ENCODE data around the gene KCTD10. TPM values are rescaled to one million over a fixed set of nuclear protein-coding genes. Genes with fewer than 3 reads are reported as not detected.

The KCTD10 gene
- total RNA-seq, 3 donors from 2014 or later (not counting 1 experiment from before 2014, with no cell fraction given), result 76.0 to 141 (median 79.0) TPM

DNA sequence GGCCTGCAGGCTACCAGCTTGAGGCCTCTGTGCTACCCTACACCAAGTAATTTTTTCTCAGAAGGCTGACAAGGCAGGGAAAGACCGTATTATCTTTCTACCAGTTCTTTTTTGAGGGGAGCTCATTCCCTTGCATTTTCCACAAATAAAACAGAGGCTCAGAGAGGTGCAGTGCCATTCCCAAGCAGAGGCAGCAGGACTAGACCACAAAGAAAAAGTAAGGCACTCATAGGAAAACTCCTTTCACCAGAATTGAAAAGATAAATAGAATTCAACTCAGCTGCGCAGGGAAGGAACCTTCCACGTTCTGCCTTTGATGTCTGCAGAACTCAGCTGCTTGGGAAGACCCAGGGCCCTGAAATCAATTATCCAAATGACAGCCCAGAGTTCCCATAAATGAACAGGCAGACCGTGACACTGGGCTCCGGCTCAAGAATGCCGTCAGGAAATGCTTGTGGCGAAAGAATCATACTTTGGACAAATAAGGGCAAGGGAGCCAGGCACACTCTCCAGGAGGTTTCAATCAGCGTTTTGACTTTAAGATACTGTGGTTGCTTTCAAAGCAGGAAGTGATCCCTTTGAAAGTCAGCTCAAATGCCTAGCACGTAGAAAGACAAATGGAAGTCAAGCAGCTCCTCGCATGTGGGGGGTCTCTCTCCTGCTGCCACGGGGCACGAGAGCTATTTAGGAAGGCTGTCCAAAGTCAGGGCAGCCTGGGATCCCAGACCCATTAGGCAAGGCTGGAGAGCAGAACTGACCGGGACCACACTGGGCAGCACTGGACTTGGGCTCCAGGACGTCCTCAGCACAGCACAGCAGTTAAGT lies 14.0 kb downstream of the KCTD10 start:
- no peak overlapping the region for H3K4me3 ChIP-seq (ENCODE audit: low read length)

GRCh38 chr12:109461846-109462756 lies 15.0 kb downstream of the KCTD10 start:
- no peaks in the 10 kb centered on the region for H3K9me3 ChIP-seq (ENCODE audit: control insufficient read depth, insufficient read depth, low read length)
- H3K4me3 Mint-ChIP-seq, result peak overlapping the region; percentile 72
- H3K27ac ChIP-seq (ENCODE audit: low read length), result peak overlapping the region; percentile 83
- WGBS (ENCODE audit: insufficient coverage), result 91% methylated on average over 12 of the region's 13 CpGs
- H3K27me3 ChIP-seq (ENCODE audit: control insufficient read depth, insufficient read depth, low read length), result no peaks in the 10 kb centered on the region
- peak overlapping the region; percentile 86 to 90 for H3K27ac Mint-ChIP-seq
- intact Hi-C loops (cut with micrococcal nuclease), result no loop called here
- H3K4me1 ChIP-seq (ENCODE audit: control insufficient read depth, insufficient read depth, low read length), result peaks cover 75% of the 10 kb centered on the region
- DNase-seq, result no peak
- peaks cover 14% of the 10 kb centered on the region for H3K36me3 Mint-ChIP-seq
- no peak overlapping the region for H3K4me3 ChIP-seq (ENCODE audit: low read length)
- H3K9me3 Mint-ChIP-seq, result no peaks in the 10 kb centered on the region
- H3K4me1 Mint-ChIP-seq, result peaks cover 97% of the 10 kb centered on the region in 2 donors
- H3K36me3 ChIP-seq (ENCODE audit: control insufficient read depth, insufficient read depth, low read length), result peaks cover 32% of the 10 kb centered on the region
- ATAC-seq, result no peak
- H3K27me3 Mint-ChIP-seq (ENCODE audit: low read depth in 2 of 2), result no peaks in the 10 kb centered on the region
- TF ChIP-seq, protein P1, sequence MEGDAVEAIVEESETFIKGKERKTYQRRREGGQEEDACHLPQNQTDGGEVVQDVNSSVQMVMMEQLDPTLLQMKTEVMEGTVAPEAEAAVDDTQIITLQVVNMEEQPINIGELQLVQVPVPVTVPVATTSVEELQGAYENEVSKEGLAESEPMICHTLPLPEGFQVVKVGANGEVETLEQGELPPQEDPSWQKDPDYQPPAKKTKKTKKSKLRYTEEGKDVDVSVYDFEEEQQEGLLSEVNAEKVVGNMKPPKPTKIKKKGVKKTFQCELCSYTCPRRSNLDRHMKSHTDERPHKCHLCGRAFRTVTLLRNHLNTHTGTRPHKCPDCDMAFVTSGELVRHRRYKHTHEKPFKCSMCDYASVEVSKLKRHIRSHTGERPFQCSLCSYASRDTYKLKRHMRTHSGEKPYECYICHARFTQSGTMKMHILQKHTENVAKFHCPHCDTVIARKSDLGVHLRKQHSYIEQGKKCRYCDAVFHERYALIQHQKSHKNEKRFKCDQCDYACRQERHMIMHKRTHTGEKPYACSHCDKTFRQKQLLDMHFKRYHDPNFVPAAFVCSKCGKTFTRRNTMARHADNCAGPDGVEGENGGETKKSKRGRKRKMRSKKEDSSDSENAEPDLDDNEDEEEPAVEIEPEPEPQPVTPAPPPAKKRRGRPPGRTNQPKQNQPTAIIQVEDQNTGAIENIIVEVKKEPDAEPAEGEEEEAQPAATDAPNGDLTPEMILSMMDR (IDR thresholded peaks at IDR 0.05), result no peak

More for the DNA sequence above, 14.0 kb downstream of the KCTD10 start:
- Mint-ChIP-seq H3K36me3 (peaks cover 6% of the 10 kb centered on the region), H3K4me1 (peaks cover 95% of the 10 kb centered on the region in 2 donors), H3K27me3 (ENCODE audit: low read depth in 2 of 2) (no peaks in the 10 kb centered on the region), H3K27ac (peak overlapping the region; percentile 86 to 90), H3K4me3 (peak overlapping the region; percentile 72), H3K9me3 (no peaks in the 10 kb centered on the region)
- peaks cover 33% of the 10 kb centered on the region for H3K36me3 ChIP-seq (ENCODE audit: control insufficient read depth, insufficient read depth, low read length)
- intact Hi-C loops (cut with micrococcal nuclease), result no loop called here
- 52% methylated on average over 14 of the region's 14 CpGs for WGBS (ENCODE audit: insufficient coverage)
- no peaks in the 10 kb centered on the region for H3K27me3 ChIP-seq (ENCODE audit: control insufficient read depth, insufficient read depth, low read length)
- peak in 1 of 2 donors; percentile 30 for DNase-seq
- TF ChIP-seq, protein P1 (IDR thresholded peaks at IDR 0.05), result no peak
- no peak for ATAC-seq
- peak overlapping the region; percentile 83 for H3K27ac ChIP-seq (ENCODE audit: low read length)
- H3K9me3 ChIP-seq (ENCODE audit: control insufficient read depth, insufficient read depth, low read length), result no peaks in the 10 kb centered on the region
- peaks cover 75% of the 10 kb centered on the region for H3K4me1 ChIP-seq (ENCODE audit: control insufficient read depth, insufficient read depth, low read length)

DNA sequence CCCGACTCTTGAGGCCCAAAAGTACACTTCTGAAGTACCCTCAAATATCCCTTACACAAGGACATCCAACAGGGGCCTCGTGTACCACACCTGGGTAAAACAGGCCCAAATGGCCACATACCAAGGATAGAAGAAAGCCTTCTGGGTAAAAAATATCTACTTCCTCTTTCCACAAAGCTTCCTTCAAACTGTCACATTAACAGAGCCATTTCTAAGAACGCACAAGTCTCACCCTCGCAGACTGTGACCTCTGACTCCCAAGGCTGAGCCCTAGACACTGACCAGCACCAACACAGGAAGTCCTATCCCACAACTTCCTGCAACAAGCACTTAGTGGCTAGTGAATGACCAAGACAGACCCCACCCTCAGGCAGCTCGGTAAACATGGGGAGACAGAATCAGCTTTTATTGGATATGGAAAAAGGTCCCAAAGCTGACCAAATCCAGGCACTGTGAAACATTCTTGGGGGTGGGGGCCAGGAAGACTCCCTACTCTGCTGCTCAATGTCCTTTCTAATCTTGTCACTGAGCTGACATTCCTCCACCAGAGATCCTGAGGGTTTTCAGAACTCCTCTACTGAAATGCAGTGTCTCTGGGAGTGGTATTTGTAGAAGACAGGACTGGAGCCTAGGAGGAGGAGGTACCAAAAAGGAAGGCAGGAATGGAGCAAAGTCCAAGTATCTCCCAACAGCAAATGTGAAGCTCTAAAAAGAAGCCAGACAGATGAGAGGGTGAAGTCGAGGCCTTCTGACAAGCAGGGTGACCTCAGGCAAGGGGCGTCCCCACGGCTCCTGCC lies 15.9 kb downstream of the KCTD10 start:
- intact Hi-C loops (cut with micrococcal nuclease), result no loop called here
- WGBS (ENCODE audit: insufficient coverage), result 54% methylated on average over 8 of the region's 8 CpGs
- H3K27me3 Mint-ChIP-seq (ENCODE audit: low read depth in 2 of 2), result no peaks in the 10 kb centered on the region
- H3K4me1 Mint-ChIP-seq, result peaks cover 100% of the 10 kb centered on the region in 2 donors
- peak overlapping the region; percentile 85 for H3K4me3 Mint-ChIP-seq
- Histone ChIP-seq H3K27ac (ENCODE audit: low read length) (peak overlapping the region; percentile 83), H3K4me1 (ENCODE audit: control insufficient read depth, insufficient read depth, low read length) (peaks cover 72% of the 10 kb centered on the region), H3K36me3 (ENCODE audit: control insufficient read depth, insufficient read depth, low read length) (peaks cover 31% of the 10 kb centered on the region), H3K4me3 (ENCODE audit: low read length) (no peak overlapping the region), H3K27me3 (ENCODE audit: control insufficient read depth, insufficient read depth, low read length) (no peaks in the 10 kb centered on the region), H3K9me3 (ENCODE audit: control insufficient read depth, insufficient read depth, low read length) (no peaks in the 10 kb centered on the region)
- TF ChIP-seq, protein P1 (IDR thresholded peaks at IDR 0.05), result no peak
- DNase-seq, result no peak
- H3K9me3 Mint-ChIP-seq, result no peaks in the 10 kb centered on the region
- H3K36me3 Mint-ChIP-seq, result peaks cover 22% of the 10 kb centered on the region
- peak overlapping the region; percentile 86 to 90 for H3K27ac Mint-ChIP-seq
- peak; percentile 72 to 79 (median 73) for ATAC-seq
